Keratinocyte (primary cell): ENCODE results near the gene ADGRA1.

ENCODE experiments used
- CTCF ChIP-seq, 3 experiments: IDR thresholded peaks in 1 of 3; conservative IDR thresholded peaks in 1 of 3; optimal IDR thresholded peaks in 1 of 3; 2 replicates in 2 of 3; 3 replicates in 1 of 3; pipeline versions ENCODE3 to v1.5.1; 2011; ENCODE audit warnings: low read length in 3 of 3, mild to moderate bottlenecking in 3 of 3, moderate library complexity in 2 of 3, control low read depth in 1 of 3, inconsistent platforms in 1 of 3; ENCODE audit not compliant: insufficient read depth in 2 of 3; ENCODE audit errors: extremely low read depth in 1 of 3
- EZH2 ChIP-seq: IDR thresholded peaks from one replicate; pipeline ENCODE4 v1.6.1; 2012; ENCODE audit warnings: inconsistent platforms, mild to moderate bottlenecking, low read length, moderate library complexity

GRCh38 chr10:133047526-133048123 is 40.1 kb upstream of the ADGRA1 start:
- TF ChIP-seq CTCF (optimal IDR thresholded peaks at IDR 0.05 in 1 of 3, IDR thresholded peaks at IDR 0.05 in 1 of 3, conservative IDR thresholded peaks at IDR 0.05 in 1 of 3; ENCODE audit: extremely low read depth in 1 of 3, insufficient read depth in 2 of 3, low read length in 3 of 3) = no peak
- TF ChIP-seq EZH2 = no peak
